Measurements from ENCODE around the gene P2RY12.
A peak's percentile ranks its signal among the peaks of the same experiment; 100 is the strongest.

Gene P2RY12

DNA sequence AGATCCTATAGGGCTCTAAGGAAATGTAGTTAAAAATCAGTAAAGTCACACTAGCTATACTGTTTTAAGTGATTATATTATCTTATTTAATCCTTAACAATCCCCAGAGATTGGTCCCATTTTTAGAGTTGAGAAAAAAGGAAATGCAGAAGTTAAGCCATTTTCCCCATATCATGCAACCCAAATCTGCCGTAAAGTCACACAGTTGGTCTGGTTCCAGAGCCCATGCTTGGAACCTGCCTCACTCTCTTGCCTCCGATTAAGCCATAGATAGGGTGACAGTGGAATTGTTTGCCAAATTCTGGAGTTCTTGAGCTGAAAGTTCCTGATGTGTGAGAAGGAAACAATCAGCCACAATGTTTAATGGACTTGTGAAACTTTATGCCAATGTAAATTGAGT lies 52.9 kb downstream of the P2RY12 start:
- no peak overlapping the region for H3K27ac Mint-ChIP-seq
- H3K36me3 Mint-ChIP-seq (ENCODE audit: low read depth) = no peaks in the 10 kb centered on the region
- H3K9me3 Mint-ChIP-seq = no peaks in the 10 kb centered on the region
- no peak overlapping the region for H3K4me3 Mint-ChIP-seq
- peaks cover 10% of the 10 kb centered on the region for H3K4me1 Mint-ChIP-seq (ENCODE audit: low read depth)
- H3K27me3 Mint-ChIP-seq = peaks cover 10% of the 10 kb centered on the region

DNA sequence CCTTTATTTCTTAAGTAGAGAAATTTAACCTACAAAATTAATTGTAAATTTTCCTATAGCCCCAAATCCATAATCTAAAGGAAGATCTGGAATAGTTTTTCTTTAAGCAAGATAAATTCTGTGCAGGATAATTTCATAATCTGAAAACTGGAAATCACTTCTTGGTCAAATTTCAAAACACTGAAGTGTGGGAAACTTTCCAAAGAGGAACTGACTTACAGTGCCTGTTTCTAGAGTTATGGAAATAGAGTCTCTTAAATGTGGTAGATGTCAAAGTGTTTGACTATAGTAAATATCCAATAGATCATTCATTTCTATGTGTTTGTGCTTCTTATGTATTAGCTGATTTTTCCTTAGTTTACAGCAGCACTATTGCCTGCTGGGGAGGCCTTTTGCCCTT lies 53.7 kb downstream of the P2RY12 start:
- peaks cover 15% of the 10 kb centered on the region for H3K27me3 Mint-ChIP-seq
- H3K9me3 Mint-ChIP-seq = no peaks in the 10 kb centered on the region
- H3K4me3 Mint-ChIP-seq = no peak overlapping the region
- peaks cover 10% of the 10 kb centered on the region for H3K4me1 Mint-ChIP-seq (ENCODE audit: low read depth)
- H3K27ac Mint-ChIP-seq = no peak overlapping the region
- no peaks in the 10 kb centered on the region for H3K36me3 Mint-ChIP-seq (ENCODE audit: low read depth)

DNA sequence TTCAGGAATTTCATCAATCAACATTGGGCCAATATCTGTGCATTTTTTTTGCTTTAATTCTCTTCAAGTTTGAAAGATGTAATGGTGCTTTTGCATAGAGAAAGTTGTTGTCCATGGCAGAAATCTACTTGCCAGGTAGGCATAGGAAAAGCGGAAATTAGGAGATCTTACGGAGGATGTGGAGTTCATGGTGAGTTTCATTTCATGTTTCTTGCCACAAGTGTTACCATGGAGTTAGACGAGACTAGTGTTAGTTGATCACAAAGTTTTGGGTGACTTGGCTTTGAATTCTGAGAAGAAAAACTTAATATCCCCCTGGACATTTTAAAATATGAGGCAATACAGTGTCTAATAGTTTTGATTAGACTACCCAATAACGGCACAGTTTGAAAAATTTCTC lies 54.2 kb downstream of the P2RY12 start:
- H3K4me3 Mint-ChIP-seq = no peak overlapping the region
- H3K27ac Mint-ChIP-seq = no peak overlapping the region
- H3K27me3 Mint-ChIP-seq = peaks cover 17% of the 10 kb centered on the region
- peaks cover 10% of the 10 kb centered on the region for H3K4me1 Mint-ChIP-seq (ENCODE audit: low read depth)
- no peaks in the 10 kb centered on the region for H3K9me3 Mint-ChIP-seq
- H3K36me3 Mint-ChIP-seq (ENCODE audit: low read depth) = no peaks in the 10 kb centered on the region

DNA sequence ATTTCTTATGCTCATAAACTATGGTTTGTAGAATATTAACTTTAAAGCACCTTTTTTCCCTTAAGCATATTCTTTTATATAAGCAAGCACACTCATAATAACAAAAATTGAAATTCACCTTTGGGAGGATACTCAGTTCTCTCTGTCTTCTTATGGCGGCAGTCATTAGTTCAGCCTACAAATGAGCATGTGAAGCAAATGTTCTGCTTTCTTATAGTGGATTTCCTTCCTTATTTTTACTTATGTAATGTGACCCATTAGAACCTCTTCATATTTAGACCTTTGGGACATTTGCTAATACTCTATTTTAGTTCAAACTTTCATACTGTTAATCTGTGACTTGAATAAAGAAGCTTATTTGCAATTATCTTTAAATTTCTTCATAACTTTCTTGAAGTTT lies 55.2 kb downstream of the P2RY12 start, which contains the start of gene P2RY13:
Gene P2RY13 (minus strand): TSS at position 187 of the 400 bp plus-strand sequence. CDS start 21 bp downstream, at position 166.
- no peaks in the 10 kb centered on the region for H3K36me3 Mint-ChIP-seq (ENCODE audit: low read depth)
- peak within 1 kb of the TSS; percentile 61 for H3K4me3 Mint-ChIP-seq
- H3K9me3 Mint-ChIP-seq = no peaks in the 10 kb centered on the region
- H3K4me1 Mint-ChIP-seq (ENCODE audit: low read depth) = peaks cover 10% of the 10 kb centered on the region
- no peak within 1 kb of the TSS for H3K27ac Mint-ChIP-seq
- H3K27me3 Mint-ChIP-seq = peaks cover 17% of the 10 kb centered on the region

DNA sequence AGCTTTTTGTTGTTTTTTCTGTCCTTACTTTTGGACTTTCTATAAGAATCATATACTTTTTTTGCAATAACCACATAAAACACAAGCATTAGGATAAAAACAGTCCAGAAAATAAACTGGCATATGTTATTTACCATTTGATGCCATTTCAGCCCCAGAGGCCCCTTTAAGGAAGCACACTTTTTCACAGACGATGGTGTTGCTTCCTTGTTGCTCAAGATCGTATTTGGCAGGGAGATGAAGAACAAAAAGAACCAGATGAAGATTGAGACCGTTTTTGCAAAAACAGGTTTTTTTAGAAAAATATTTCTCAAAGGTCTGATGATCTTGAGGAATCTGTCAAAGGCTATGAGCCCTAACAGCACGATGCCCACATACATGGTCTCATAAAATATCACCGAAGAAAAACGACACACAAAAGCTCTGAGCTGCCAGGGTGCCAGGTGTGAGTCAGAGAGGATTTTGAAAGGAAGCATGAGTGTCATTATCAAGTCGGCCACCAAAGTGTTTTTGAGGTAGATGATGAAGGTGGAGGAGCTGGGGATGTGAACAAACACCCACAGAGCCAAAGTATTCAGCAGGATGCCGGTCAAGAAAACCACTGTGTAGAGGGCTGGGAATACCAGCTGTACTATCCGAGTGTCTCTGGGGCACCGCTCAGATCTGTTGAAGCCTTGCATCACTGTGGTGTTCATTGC lies 56.1 kb downstream of the P2RY12 start:
- Mint-ChIP-seq H3K36me3 (ENCODE audit: low read depth) (no peaks in the 10 kb centered on the region), H3K9me3 (no peaks in the 10 kb centered on the region), H3K4me3 (peak overlapping the region; percentile 61), H3K27ac (no peak overlapping the region), H3K27me3 (peaks cover 17% of the 10 kb centered on the region), H3K4me1 (ENCODE audit: low read depth) (peaks cover 14% of the 10 kb centered on the region)

DNA sequence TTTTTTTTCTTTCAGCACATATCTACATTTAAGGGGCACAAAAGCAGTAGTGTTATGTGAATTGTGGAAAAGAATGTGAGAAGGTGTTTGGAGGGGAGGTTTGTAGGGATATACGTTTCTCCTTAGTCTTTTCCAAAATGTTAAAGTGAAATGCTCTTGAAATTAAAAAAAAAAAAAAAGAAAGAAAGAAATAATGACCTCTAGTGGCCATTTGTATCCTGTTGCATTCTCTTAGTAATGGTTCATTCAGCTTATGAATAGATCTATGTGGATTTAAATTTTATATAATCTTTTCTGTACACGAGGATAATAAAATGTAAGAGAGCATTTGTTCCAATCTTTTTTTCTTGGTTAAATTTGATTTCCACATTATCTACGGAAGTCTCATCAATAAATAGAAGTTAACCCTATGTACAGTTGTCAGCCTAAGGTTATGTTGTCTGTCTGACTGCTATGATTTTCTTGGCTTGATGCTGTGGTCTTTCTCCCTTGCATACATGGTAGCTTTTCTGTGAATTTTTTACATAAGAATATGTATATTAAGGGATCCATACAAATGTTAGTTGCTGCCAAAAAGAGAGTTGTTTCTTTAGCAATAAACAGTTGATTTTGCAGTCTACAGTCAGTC lies 56.9 kb downstream of the P2RY12 start:
- Mint-ChIP-seq H3K4me1 (ENCODE audit: low read depth) (peaks cover 19% of the 10 kb centered on the region), H3K27ac (no peak overlapping the region), H3K36me3 (ENCODE audit: low read depth) (no peaks in the 10 kb centered on the region), H3K27me3 (peaks cover 17% of the 10 kb centered on the region), H3K9me3 (no peaks in the 10 kb centered on the region), H3K4me3 (no peak overlapping the region)

DNA sequence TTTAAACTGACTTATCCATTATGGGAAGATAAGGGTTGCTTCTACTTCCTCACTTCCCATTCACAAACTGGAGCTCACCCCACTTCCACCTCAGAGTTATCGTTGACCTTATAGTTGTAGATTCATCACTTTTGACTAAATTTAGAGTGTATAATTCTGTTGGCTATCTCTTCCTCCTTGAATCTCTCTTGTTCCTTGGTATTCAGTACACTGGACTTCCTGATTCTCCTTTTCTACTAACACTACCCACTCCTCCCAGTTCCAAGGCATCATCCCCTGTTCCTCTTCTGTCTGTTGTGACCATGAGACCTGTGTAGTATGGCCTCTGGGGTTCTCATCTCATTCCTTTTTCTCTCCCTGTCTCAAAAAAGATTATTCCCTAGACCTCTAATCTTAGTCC lies 62.0 kb downstream of the P2RY12 start:
- no peaks in the 10 kb centered on the region for H3K9me3 Mint-ChIP-seq
- no peak overlapping the region for H3K27ac Mint-ChIP-seq
- H3K36me3 Mint-ChIP-seq (ENCODE audit: low read depth) = no peaks in the 10 kb centered on the region
- peaks cover 26% of the 10 kb centered on the region for H3K4me1 Mint-ChIP-seq (ENCODE audit: low read depth)
- H3K27me3 Mint-ChIP-seq = peaks cover 7% of the 10 kb centered on the region
- no peak overlapping the region for H3K4me3 Mint-ChIP-seq

DNA sequence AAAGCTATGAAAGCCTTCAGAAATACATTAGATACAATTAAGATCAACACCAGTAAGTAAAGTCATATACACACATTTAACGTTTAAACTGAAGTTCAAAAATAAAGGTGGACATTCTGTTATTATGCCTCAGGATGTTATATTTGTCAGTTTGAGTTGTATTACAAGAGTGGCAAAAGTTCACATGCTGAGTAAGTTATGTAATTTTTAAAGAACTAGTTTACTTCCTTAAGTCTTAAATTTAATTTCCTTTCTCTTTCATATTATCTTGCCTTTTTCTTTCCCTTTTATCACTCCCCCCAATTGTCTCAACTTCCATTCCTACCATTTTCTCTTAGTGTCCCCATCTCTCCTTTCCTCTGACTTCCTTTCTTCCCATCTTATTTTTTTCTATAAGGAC lies 63.0 kb downstream of the P2RY12 start:
- Mint-ChIP-seq H3K4me3 (no peak overlapping the region), H3K9me3 (no peaks in the 10 kb centered on the region), H3K27me3 (peaks cover 7% of the 10 kb centered on the region), H3K27ac (no peak overlapping the region), H3K4me1 (ENCODE audit: low read depth) (peaks cover 30% of the 10 kb centered on the region), H3K36me3 (ENCODE audit: low read depth) (no peaks in the 10 kb centered on the region)

DNA sequence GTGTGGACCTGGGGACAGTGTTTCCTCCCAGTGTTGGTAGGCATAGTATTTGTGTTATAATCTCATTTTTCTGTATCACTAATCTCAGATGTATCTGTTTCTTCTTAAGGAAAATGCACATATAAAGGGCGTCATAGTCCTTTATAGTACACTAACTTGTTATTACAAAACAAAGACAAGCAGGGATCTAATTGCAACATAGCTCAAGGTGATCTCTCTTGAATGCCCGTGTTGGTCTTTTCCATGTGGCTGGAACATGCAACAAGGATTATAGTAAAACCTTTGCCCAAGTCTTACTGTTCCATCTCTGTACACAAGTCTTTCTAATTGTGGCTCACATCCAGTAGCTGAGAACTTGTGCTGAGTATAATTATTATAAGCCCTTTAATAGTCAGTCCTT lies 64.4 kb downstream of the P2RY12 start:
- Mint-ChIP-seq H3K27me3 (no peaks in the 10 kb centered on the region), H3K9me3 (no peaks in the 10 kb centered on the region), H3K36me3 (ENCODE audit: low read depth) (no peaks in the 10 kb centered on the region), H3K4me3 (no peak overlapping the region), H3K27ac (no peak overlapping the region), H3K4me1 (ENCODE audit: low read depth) (peaks cover 40% of the 10 kb centered on the region)

DNA sequence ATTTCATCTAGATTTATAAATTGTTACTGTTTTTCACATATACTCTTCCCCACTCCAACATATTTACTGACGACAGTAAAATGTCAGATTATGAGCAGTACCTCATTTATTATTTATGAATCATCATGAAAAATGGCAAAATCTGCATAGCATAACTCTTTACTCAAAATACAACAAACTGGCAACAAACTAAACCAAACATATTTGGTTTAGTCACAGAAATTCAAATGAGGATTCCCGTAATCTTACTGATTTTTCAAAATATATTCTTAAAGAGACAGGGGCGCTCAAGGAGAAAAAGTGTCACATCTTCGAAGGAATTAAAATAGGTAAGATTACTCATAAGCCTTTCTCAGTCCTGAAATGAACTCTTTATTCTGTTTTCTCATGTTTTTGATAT lies 64.9 kb downstream of the P2RY12 start:
- H3K9me3 Mint-ChIP-seq = no peaks in the 10 kb centered on the region
- H3K27me3 Mint-ChIP-seq = no peaks in the 10 kb centered on the region
- H3K4me3 Mint-ChIP-seq = no peak overlapping the region
- H3K27ac Mint-ChIP-seq = no peak overlapping the region
- H3K36me3 Mint-ChIP-seq (ENCODE audit: low read depth) = no peaks in the 10 kb centered on the region
- peaks cover 40% of the 10 kb centered on the region for H3K4me1 Mint-ChIP-seq (ENCODE audit: low read depth)

DNA sequence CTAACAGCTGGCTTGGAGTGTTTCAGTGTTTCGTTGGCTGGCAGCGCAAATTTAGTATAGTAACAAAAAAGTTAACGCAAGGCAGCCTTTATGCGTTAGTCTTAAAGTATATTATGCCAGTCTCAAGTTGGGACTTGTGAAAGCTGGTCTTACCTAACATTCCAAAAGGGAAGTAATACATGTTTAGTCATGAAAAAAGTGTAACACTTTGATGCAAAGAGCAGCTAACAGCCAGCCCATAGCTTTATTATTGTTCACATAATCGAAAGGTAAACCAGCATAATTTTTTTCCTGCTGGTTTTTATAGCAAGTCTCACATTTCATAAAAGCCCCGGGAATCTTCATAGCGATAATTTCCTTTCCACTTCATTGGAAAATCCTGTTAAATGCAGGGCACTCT lies 65.6 kb downstream of the P2RY12 start:
- H3K4me3 Mint-ChIP-seq = no peak overlapping the region
- H3K36me3 Mint-ChIP-seq (ENCODE audit: low read depth) = no peaks in the 10 kb centered on the region
- H3K27me3 Mint-ChIP-seq = no peaks in the 10 kb centered on the region
- H3K27ac Mint-ChIP-seq = no peak overlapping the region
- H3K9me3 Mint-ChIP-seq = no peaks in the 10 kb centered on the region
- H3K4me1 Mint-ChIP-seq (ENCODE audit: low read depth) = peaks cover 40% of the 10 kb centered on the region

DNA sequence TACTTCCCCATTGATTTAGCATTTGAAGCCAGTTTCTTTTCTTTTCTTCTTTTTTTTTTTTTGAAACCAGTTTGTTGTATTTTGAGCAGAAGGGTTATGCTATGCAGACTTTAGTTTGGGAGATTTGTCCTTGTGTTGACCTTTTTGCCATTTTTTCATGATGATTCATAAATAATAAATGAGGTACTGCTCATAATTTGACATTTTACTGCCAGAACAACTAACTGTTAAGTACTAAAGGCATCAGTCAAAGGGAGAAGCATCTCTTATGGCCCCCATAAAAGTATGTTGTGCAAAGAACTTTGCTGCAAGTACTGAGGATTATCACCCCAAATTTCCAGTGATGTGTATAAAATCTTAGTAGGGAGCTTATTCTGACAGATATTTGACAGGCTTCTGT lies 66.2 kb downstream of the P2RY12 start:
- H3K9me3 Mint-ChIP-seq = no peaks in the 10 kb centered on the region
- no peaks in the 10 kb centered on the region for H3K36me3 Mint-ChIP-seq (ENCODE audit: low read depth)
- peaks cover 35% of the 10 kb centered on the region for H3K4me1 Mint-ChIP-seq (ENCODE audit: low read depth)
- H3K27ac Mint-ChIP-seq = peak overlapping the region; percentile 56
- H3K4me3 Mint-ChIP-seq = no peak overlapping the region
- H3K27me3 Mint-ChIP-seq = no peaks in the 10 kb centered on the region

DNA sequence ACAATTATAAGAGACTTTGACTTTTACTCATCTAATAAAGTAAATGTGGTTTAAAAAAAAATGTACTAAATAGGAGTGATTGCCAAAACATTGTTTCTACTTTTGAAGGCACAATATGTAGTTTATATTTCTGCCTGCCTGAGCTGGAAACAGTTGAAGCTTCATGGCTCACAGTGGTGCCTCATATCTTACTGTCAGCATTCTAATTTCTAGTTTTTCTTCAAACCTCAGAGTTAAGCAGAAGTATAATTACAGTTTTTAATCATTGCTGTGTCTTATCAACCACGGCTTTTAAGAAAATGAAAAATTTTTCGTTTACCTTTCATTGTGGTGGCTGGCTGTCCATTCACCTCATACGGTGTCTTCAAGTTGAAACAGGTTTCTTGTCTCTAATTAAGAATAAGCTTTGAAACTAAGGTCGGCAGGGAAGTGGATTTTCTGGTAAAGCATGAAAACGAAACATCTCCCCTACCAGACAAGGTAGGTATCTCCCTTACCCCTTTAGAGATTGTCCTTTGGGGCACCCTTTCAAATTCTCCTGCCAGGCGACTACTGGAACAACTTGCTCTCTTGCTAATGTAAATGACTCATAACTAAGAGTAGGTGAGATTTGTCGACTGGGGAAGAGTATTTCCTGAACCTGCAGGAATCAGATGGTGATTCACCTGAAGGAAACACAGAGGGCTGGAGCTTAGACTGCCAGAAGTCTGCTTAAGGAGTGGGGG lies 68.1 kb downstream of the P2RY12 start, which contains the start of gene GPR87:
Gene GPR87 (minus strand): TSS at position 554 of the 725 bp plus-strand sequence. CDS start 16,720 bp downstream, outside the sequence.
- Mint-ChIP-seq H3K27ac (peak within 1 kb of the TSS; percentile 63), H3K4me3 (peak within 1 kb of the TSS; percentile 62), H3K36me3 (ENCODE audit: low read depth) (no peaks in the 10 kb centered on the region), H3K4me1 (ENCODE audit: low read depth) (peaks cover 31% of the 10 kb centered on the region), H3K9me3 (no peaks in the 10 kb centered on the region), H3K27me3 (no peaks in the 10 kb centered on the region)

DNA sequence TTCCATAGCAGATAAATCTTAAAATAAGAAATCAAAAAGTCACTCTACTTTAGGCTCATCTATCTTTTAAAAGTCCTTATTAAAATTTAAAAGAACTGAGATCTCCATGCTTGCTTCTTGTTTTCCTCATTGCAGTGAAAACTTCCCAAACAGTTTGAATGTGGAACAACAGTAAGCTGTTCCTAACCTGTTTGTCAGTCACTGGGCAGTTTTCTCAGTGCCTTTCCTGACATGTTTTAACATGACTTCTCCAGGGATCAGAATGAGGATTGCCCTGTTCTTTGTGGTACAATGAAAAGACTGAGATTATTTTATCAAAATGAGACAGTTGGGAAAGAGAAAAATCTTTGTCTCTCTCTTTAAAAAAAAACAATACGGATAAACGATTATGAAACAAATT lies 68.7 kb downstream of the P2RY12 start:
- Mint-ChIP-seq H3K27ac (peak overlapping the region; percentile 63), H3K27me3 (no peaks in the 10 kb centered on the region), H3K4me3 (peak overlapping the region; percentile 62), H3K36me3 (ENCODE audit: low read depth) (no peaks in the 10 kb centered on the region), H3K4me1 (ENCODE audit: low read depth) (peaks cover 31% of the 10 kb centered on the region), H3K9me3 (no peaks in the 10 kb centered on the region)

DNA sequence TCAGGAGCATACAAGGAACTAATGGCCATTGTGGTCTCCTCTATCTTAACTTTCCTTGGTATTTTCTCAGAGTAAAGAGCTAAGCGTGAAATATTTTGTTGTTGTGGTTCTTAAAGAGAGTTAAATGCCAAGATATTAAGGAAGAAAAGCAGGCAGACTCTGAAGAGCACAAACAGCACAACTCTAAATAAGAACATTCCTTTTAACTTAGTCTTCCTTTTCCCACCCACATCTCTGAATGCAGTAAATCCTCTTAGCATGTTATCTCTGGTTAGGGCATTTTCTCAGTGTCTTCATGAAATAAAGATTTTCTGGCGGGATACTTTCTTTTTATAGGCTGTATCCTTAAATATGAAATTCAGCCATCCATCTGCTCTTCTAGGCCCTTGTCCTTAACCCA lies 69.4 kb downstream of the P2RY12 start:
- Mint-ChIP-seq H3K9me3 (no peaks in the 10 kb centered on the region), H3K27ac (no peak overlapping the region), H3K4me3 (no peak overlapping the region), H3K36me3 (ENCODE audit: low read depth) (no peaks in the 10 kb centered on the region), H3K27me3 (no peaks in the 10 kb centered on the region), H3K4me1 (ENCODE audit: low read depth) (peaks cover 27% of the 10 kb centered on the region)

Data from stimulated activated naive CD8-positive, alpha-beta T cell treated with anti-CD3 and anti-CD28 coated beads, Interleukin-15, Interleukin-2, amounts not matched to agents 100 ng/mL and 50 ng/mL, for 24 hours (primary cell).